Bronchial epithelial cell (primary cell): ENCODE measurements around the gene PDIA5. TPM values are rescaled to one million over a fixed set of nuclear protein-coding genes. Genes with fewer than 3 reads are reported as not detected.

Source experiments
- DNase-seq: peaks from one replicate; pipeline ENCODE4 v3.0.0-alpha.2; 2010; ENCODE audit warnings: low read depth
- FAIRE-seq: peaks from 2 replicates; lab custom pipeline; 2011; peaks lifted over from hg19 to GRCh38; lab: Jason Lieb, UNC
- H3K27me3 ChIP-seq: 2 replicates; pipeline ENCODE4 v1.5.1; 2011; ENCODE audit warnings: low read length; ENCODE audit not compliant: control insufficient read depth, insufficient read depth
- H3K36me3 ChIP-seq: 2 replicates; pipeline ENCODE4 v1.5.1; 2011; ENCODE audit warnings: low read length; ENCODE audit not compliant: control insufficient read depth, insufficient read depth
- H3K4me3 ChIP-seq: 2 replicates; pipeline ENCODE4 v1.5.1; 2011; ENCODE audit warnings: mild to moderate bottlenecking, low read depth, low read length, control low read depth
- total RNA-seq: library from RNA; depleted of rRNA; stranded (reverse); fragments of >200 nt; gene quantifications from 2 replicates; pipeline ENCODE4 v1.2.1, GENCODE V29; 2014
- TF ChIP-seq, protein P1 (sequence below): IDR thresholded peaks from 2 replicates; pipeline ENCODE4 v1.5.1; 2011; ENCODE audit warnings: mild to moderate bottlenecking, moderate library complexity, low read length, control low read depth, inconsistent platforms; ENCODE audit not compliant: insufficient read depth, severe bottlenecking

Gene PDIA5
- total RNA-seq, 1 donor from 2014 or later = 29.2 TPM

DNA sequence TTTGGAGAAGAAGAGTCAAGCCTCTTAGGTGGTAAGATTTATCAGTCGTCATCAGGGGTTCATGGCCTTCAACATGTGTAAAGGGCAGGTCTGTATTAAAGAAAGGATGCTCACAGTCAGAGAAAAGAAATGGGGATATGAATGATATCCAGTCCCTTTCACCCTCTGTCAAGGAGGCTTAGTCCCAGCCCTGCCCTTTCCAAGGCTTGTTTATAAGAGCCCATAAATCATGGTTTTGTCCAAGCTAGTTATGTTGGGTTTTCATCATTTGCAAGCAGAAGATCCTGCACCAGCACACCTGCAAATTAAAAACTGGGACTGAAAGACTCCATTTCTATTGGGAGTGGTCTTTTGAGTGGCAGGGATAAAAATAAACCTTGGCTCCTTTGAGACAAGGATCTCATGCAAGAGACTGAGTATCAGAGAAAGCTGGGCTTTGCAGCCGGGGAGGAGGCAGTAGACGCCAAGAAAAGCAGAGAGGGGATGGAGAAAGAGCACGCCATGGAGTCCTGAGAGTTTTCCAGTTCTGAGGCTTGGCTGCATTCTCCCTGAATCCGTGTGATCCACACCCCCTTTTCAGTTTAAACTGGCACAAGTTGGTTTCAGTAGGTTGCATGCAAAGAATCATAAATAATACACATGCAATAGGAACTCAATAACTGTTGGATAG lies 12.6 kb upstream of the PDIA5 start:
- TF ChIP-seq, protein P1, sequence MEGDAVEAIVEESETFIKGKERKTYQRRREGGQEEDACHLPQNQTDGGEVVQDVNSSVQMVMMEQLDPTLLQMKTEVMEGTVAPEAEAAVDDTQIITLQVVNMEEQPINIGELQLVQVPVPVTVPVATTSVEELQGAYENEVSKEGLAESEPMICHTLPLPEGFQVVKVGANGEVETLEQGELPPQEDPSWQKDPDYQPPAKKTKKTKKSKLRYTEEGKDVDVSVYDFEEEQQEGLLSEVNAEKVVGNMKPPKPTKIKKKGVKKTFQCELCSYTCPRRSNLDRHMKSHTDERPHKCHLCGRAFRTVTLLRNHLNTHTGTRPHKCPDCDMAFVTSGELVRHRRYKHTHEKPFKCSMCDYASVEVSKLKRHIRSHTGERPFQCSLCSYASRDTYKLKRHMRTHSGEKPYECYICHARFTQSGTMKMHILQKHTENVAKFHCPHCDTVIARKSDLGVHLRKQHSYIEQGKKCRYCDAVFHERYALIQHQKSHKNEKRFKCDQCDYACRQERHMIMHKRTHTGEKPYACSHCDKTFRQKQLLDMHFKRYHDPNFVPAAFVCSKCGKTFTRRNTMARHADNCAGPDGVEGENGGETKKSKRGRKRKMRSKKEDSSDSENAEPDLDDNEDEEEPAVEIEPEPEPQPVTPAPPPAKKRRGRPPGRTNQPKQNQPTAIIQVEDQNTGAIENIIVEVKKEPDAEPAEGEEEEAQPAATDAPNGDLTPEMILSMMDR = no peak
- H3K4me3 ChIP-seq = no peak overlapping the region
- H3K36me3 ChIP-seq = no peaks in the 10 kb centered on the region
- FAIRE-seq (no peak), DNase-seq (no peak)
- H3K27me3 ChIP-seq = no peaks in the 10 kb centered on the region

DNA sequence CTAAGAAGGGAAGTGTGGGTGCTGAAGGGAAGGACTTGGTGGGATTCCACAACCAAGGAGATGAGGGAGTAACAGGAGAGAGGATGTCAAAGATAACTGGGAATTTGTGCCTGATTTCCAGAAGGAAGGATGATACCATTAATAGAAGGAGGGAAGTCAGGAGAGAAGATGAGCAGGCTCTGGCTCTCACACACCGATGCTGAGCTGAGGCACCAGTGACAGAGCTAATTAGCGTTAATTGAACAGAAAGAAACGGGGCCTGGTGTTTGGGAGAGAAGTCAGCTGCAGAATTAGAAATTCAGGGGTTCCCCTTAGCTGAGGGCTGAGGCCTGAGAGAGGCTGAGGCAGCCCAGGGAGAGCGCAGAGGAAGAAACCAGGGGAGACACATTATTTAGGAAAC lies 11.9 kb upstream of the PDIA5 start:
- FAIRE-seq (no peak), DNase-seq (no peak)
- Histone ChIP-seq H3K27me3 (no peaks in the 10 kb centered on the region), H3K4me3 (no peak overlapping the region), H3K36me3 (no peaks in the 10 kb centered on the region)
- TF ChIP-seq, protein P1 = no peak

DNA sequence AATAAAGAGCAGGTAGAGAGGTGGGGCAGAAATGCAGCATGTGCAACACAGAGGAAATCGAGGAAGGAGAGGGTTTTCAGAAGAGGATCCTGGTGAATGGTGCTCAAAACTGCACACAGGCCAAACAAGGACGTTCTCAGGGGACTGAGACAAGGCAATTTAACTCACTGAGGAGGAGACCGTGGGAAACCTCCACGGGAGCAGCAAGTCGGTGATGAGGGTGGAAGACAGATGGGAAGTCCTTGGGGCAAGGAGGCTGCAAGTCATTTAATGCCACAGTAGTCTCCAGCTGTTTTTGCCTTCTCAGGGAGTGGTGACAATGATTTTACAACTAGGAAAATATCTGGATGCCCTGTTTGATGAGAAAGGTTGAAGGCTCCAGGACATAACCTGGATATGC lies 11.5 kb upstream of the PDIA5 start:
- DNase-seq = no peak
- H3K27me3 ChIP-seq = no peaks in the 10 kb centered on the region
- TF ChIP-seq, protein P1 = no peak
- FAIRE-seq = no peak
- H3K36me3 ChIP-seq = no peaks in the 10 kb centered on the region
- no peak overlapping the region for H3K4me3 ChIP-seq

DNA sequence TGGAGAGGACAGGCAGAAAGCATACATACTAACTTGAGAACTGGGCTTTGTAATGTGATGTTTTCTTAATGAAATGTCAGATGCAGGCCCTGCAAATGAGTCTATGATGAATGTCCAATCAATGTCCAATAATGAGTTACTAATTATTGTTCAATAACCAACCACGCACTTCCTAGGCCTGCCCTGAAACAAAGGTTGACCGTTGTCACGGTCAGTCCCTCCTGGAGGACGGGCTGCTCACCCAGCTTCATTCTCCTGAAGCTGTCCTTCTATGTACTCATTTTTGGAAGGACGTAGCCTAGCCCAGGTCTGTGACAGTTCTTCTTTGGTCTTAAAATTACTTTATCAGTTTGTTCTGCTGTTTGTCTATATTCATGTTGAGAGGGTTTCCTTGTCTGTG lies 8.3 kb upstream of the PDIA5 start:
- H3K27me3 ChIP-seq = no peaks in the 10 kb centered on the region
- no peak overlapping the region for H3K4me3 ChIP-seq
- FAIRE-seq = no peak
- no peaks in the 10 kb centered on the region for H3K36me3 ChIP-seq
- TF ChIP-seq, protein P1 = no peak
- no peak for DNase-seq

DNA sequence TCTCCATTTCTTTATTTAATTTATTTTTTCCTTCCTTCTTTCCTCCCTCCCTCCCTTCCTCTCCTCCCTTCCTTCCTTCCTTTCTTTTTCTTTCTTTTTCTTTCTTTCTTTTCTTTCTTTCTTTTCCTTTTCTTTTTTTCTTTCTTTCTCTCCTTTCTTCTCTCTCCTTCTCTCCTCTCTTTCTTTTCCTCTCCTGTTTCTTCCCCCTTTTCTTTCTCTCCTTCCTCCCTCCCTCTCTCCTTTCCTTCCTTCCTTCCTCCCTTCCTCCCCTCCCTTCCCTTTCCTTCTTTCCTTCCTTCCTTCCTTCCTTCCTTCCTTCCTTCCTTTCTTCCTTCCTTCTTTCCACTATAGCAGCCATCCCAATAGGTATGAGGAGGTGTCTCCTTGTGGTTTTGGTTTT lies 6.8 kb upstream of the PDIA5 start:
- Histone ChIP-seq H3K36me3 (no peaks in the 10 kb centered on the region), H3K27me3 (no peaks in the 10 kb centered on the region), H3K4me3 (no peak overlapping the region)
- TF ChIP-seq, protein P1 = no peak
- no peak for DNase-seq
- no peak for FAIRE-seq

DNA sequence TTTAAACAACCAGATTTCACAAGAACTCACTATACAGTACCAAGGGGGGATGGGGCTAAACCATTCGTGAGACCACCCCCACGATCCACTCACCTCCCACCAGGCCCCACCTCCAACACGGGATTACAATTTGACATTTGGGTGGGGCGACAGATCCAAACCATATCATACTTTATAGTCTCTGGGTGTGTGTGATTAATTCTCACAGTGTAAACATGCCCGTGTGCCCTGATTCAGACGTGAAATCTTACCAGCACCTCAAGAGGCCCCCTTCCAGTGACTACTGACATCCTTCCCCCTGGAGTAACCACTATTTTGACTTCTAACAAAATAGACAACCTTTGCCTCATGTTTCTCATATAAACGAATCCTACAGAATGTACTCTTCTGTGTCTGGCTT lies 5.0 kb upstream of the PDIA5 start:
- DNase-seq = no peak
- no peak for FAIRE-seq
- no peaks in the 10 kb centered on the region for H3K27me3 ChIP-seq
- TF ChIP-seq, protein P1 = no peak
- no peaks in the 10 kb centered on the region for H3K36me3 ChIP-seq
- H3K4me3 ChIP-seq = no peak overlapping the region
